ENCODE measurements around the gene TNC.

Gene TNC

DNA sequence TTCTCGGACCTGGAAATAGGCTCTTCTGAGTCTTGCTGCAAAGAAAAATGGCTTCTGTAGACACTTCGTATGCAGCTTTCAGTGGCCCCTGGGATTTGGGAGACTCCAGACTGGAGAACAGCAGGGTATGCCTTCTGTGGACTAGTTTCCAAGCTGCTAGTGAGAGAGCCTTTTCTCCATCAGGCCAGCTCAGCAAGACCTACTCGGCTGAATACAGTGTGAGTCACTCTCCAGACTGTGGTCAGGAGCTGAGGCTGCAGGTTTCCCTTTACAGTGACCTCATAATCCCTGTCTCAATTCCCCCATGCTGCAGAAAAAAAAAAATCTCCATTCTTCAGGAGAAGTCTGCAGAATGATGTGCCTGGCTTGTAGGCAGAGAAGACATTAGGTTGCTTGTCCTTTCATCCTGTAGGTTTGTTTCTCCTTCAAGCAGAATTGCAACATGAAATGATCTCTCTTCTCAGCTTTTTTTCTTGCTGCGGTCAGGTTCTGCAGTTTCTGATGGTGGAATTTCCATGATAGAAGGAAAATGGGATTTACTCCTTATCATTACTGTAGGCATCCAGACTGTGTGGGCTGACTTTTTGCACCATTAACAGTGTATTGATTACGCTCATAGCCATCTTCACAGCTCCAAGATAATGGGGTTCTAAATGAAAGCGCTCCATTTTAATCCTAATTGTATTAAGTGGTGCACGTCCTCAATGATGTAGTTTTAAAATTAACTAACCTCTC is 109.3 kb downstream of the TNC start:
- DNase-seq (ENCODE audit: low spot score): no peak

DNA sequence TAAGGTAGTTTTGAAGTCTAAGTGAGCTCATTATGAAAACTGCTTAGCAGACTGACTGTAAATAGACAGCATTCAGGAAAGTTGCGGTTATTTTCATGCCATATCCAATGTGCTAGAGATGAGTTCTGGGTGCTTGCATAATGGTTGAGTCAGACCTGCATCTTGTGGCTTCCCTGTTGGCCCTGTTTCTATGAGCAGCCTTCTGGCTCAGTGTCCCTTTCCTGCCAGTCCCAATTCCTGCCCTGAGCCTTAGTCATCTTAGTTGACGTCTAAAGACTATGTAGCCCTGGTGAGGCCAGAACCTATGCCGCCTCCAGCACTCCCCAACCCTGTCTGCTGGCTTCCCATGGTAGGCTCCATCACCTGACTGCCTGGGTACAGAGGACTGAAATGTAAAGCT is 111.3 kb downstream of the TNC start:
- DNase-seq (ENCODE audit: low spot score): no peak

- DNase-seq (ENCODE audit: low spot score): no peak
Observed at GRCh38 chr9:115005322-115005721, 112.6 kb downstream of the TNC start.

DNA sequence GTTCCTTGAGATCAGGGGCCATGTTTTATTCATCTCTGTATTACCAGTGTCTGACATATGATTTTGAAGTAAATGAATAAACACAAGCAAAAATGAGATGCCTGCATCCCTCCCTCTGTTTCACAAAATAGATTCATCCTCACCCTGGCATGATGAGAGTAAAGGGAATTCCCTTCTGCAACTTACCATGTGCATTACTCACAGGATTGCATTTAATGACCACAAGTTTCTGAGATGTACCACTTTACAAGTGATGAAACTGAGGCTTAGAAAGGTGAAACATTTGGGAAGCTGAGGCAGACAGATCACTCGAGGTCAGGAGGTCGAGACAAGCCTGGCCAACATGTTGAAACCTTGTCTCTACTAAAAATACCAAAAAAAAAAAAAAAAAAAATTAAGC is 113.4 kb downstream of the TNC start:
- no peak for DNase-seq (ENCODE audit: low spot score)

- no peak for DNase-seq (ENCODE audit: low spot score)
Observed at GRCh38 chr9:115002371-115003120, 115.4 kb downstream of the TNC start.

DNA sequence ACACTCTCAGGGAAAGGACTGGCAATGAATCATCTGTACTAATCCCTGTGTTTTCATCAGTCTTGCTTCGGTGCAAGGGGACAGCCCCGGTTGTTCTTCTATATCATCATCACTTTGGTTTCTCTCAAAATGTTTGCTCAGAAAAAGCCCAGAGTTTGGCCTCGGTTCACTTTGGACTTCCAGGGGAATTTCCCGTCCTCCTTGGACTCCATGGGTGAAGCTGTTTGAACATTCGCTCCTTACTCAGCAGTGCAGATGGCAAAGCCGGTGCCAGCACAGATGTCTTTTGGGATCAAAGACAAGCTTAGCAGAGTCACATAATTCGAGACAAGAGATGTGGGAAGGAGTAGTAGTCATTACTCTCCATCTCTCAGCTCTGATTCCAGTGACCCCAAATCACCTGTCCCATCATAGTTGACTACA is 117.7 kb downstream of the TNC start:
- DNase-seq (ENCODE audit: low spot score): no peak

DNA sequence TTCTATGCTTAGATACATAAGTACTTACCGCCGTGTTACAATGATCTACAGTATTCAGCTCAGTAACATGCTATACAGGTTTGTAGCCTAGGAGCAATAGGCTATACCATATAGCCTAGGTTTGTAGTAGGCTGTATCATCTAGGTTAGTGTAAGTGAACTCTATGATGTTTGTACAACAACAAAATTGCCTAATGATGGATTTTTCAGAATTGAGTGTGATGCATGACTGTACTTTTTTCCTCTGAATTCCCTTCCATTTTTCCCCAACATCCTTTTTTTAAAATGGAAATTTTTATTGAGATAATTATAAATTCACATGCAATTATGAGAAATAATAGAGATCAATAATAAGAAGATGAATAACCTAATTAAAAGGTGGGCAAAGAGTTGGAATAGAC is 119.6 kb downstream of the TNC start:
- no peak for DNase-seq (ENCODE audit: low spot score)

- no peak for DNase-seq (ENCODE audit: low spot score)
Observed at GRCh38 chr9:114995681-114996221, 122.2 kb downstream of the TNC start.

DNA sequence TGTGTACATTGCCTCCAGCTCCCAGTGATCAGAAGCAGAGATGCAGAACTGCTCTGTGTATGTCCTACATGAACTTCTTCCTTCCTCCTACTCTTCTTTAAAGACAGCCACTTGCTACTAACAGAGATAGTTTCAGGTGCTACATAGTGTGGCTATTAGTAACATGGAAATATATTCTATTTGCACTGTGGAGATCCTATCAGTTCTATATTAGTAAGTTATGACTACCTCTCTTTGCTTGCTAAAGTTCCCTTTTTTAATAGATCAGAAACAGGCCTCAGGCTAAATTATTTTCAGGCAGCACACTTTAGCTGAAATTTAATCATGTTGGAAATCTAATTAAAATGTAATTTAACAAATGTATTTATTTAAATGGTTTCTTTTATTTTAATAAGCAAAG is 123.2 kb downstream of the TNC start:
- DNase-seq (ENCODE audit: low spot score): no peak

GRCh38 chr9:114991861-114992260 is 126.1 kb downstream of the TNC start:
- no peak for DNase-seq (ENCODE audit: low spot score)

DNA sequence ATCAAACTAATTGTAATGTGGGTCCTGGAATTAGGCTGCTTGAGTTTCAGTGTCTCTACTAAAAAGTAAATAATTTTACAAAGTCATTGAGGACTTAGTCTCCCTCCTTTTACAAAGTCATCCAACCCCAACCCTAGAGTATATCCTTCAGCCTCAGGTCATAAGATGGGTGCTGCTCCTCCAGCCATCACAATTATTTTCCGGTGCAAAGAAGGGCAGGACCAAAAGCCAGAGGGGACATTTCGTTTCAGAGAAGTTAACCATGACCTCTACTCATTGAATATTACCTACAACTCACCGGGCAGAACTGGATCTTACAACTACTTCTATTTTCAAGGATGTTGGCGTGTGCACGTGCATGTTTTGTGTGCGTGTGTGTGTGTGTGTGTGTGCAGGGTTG is 127.1 kb downstream of the TNC start:
- no peak for DNase-seq (ENCODE audit: low spot score)

GRCh38 chr9:114989600-114990410 is 128.2 kb downstream of the TNC start:
- DNase-seq (ENCODE audit: low spot score): no peak

GRCh38 chr9:114988962-114989599 is 128.9 kb downstream of the TNC start:
- DNase-seq (ENCODE audit: low spot score): no peak

- DNase-seq (ENCODE audit: low spot score): no peak
Observed at GRCh38 chr9:114987116-114987515, 130.8 kb downstream of the TNC start.

GRCh38 chr9:114985959-114986501 is 131.9 kb downstream of the TNC start:
- DNase-seq (ENCODE audit: low spot score): no peak

DNA sequence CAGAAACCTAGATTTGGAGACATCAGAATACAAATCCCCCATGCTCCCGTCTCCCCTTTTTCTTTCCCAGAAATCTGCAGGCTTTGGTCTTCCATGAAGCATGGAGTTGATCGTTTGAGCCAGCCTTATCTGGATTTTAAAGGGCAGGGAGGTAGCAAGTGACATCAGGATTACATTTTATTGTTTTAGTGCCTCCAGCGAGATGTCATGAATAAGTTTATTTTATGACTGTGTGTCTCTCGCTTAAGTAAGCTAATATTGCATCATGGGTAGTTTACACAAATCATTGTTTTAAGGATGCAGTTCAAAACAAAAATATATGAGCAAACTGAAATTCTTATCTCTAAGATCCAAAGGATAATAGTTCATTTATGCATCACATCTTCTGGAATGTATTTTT is 136.9 kb downstream of the TNC start:
- DNase-seq (ENCODE audit: low spot score): no peak

DNA sequence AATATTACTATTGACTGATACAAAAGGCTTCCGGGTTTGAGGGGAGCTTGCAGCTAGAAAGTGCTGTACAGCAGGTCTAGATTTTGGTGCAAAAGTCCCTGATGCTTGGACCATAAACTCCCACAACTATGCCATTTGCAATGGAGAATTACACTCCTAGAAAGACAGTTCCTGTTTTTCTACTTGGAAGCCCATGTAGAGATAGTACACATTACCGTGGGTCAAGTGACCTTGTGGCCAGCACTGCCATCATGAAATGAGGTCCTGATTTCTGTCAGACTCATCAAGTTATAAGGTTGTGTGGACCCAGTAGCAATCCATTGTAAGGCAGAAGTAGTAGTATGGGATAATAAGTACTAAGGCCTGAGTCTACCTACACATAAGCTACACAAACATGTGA is 144.7 kb downstream of the TNC start:
- DNase-seq (ENCODE audit: low spot score): no peak

- DNase-seq (ENCODE audit: low spot score): no peak
Observed at GRCh38 chr9:114972510-114973136, 145.3 kb downstream of the TNC start.
